Peyer's patch (tissue), 4 donors: Measurements from ENCODE around the gene CAMSAP3. TPM values are rescaled to one million over a fixed set of nuclear protein-coding genes. Genes with fewer than 3 reads are reported as not detected.

Experiments
- DNase-seq, 3 donors: peaks; one replicate each; pipeline ENCODE4 v3.0.0-alpha.2; 2017 to 2019
- H3K27ac ChIP-seq, 4 donors: fragments of 200-600 bp; sonication (generic); one replicate each; pipeline ENCODE4 v1.5.1; 2016 to 2019
- H3K27me3 ChIP-seq, 2 donors: fragments of 200-600 bp; sonication (generic); one replicate each; pipeline ENCODE4 v1.5.1; 2019
- H3K36me3 ChIP-seq, 3 donors: fragments of 200-600 bp; sonication (generic); one replicate each; pipeline ENCODE4 v1.5.1; 2016 to 2019
- H3K4me1 ChIP-seq, 4 donors: fragments of 200-600 bp; sonication (generic); one replicate each; pipeline ENCODE4 v1.5.1; 2016 to 2019
- H3K4me3 ChIP-seq, 4 donors: fragments of 200-600 bp; sonication (generic); 1 replicate in 3 of 4; 2 replicates in 1 of 4; pipeline ENCODE4 v1.5.1; 2016 to 2019; ENCODE audit warnings: mild to moderate bottlenecking in 1 of 4
- H3K9me3 ChIP-seq, 4 donors: fragments of 200-600 bp; sonication (generic); one replicate each; pipeline ENCODE4 v1.5.1; 2016 to 2019; ENCODE audit warnings: mild to moderate bottlenecking in 1 of 4
- CTCF ChIP-seq, 6 experiments: fragments of 450-650 bp in 4 of 6; fragments of 200-600 bp in 2 of 6; sonication (generic) in 1 of 6; IDR thresholded peaks; one replicate each; pipeline ENCODE4 v1.5.1; 2017 to 2019; ENCODE audit warnings: antibody characterized with exemption in 6 of 6, mild to moderate bottlenecking in 3 of 6, moderate library complexity in 1 of 6
- POLR2A ChIP-seq, 2 donors: fragments of 450-650 bp; IDR thresholded peaks; one replicate each; pipeline ENCODE4 v1.5.1; 2017; ENCODE audit warnings: antibody characterized with exemption in 2 of 2, mild to moderate bottlenecking in 2 of 2, moderate library complexity in 2 of 2
- total RNA-seq, 4 donors: library from RNA; depleted of rRNA; stranded (reverse); fragments of >200 nt; gene quantifications; one replicate each; pipeline ENCODE4 v1.1.0, GENCODE V29; 2016

Gene CAMSAP3
- total RNA-seq, 4 donors from 2014 or later, result 24.8 to 71.7 (median 60.3) TPM

- Histone ChIP-seq H3K4me1 (peaks cover 0 to 22% (median 3%) of the 10 kb centered on the region in 4 donors), H3K27ac (no peak overlapping the region), H3K4me3 (no peak overlapping the region), H3K27me3 (no peaks in the 10 kb centered on the region), H3K9me3 (no peaks in the 10 kb centered on the region), H3K36me3 (peaks cover 0 to 55% (median 0%) of the 10 kb centered on the region in 3 donors)
- no peak for DNase-seq
- TF ChIP-seq POLR2A (IDR thresholded peaks at IDR 0.05) (no peak), CTCF (IDR thresholded peaks at IDR 0.05) (no peak)
Observed at GRCh38 chr19:7614859-7615741, 19.4 kb downstream of the CAMSAP3 start.

- TF ChIP-seq CTCF (IDR thresholded peaks at IDR 0.05) (no peak), POLR2A (IDR thresholded peaks at IDR 0.05) (no peak)
- DNase-seq, result no peak
- no peak overlapping the region for H3K4me3 ChIP-seq
- no peaks in the 10 kb centered on the region for H3K9me3 ChIP-seq
- no peak overlapping the region for H3K27ac ChIP-seq
- no peaks in the 10 kb centered on the region for H3K27me3 ChIP-seq
- peaks cover 0 to 66% (median 0%) of the 10 kb centered on the region in 3 donors for H3K36me3 ChIP-seq
- peaks cover 0 to 24% (median 3%) of the 10 kb centered on the region in 4 donors for H3K4me1 ChIP-seq
Observed at GRCh38 chr19:7617172-7617571, 21.5 kb downstream of the CAMSAP3 start.

GRCh38 chr19:7617735-7618134 lies 22.1 kb downstream of the CAMSAP3 start:
- Histone ChIP-seq H3K27ac (peak overlapping the region in 2 of 4 donors; percentile 83 to 93), H3K4me3 (no peak overlapping the region)
- no peak for DNase-seq

GRCh38 chr19:7618348-7618747 lies 22.7 kb downstream of the CAMSAP3 start:
- no peaks in the 10 kb centered on the region for H3K9me3 ChIP-seq
- H3K4me1 ChIP-seq, result peaks cover 0 to 24% (median 3%) of the 10 kb centered on the region in 4 donors
- TF ChIP-seq CTCF (IDR thresholded peaks at IDR 0.05) (no peak), POLR2A (IDR thresholded peaks at IDR 0.05) (no peak)
- H3K36me3 ChIP-seq, result peaks cover 0 to 70% (median 0%) of the 10 kb centered on the region in 3 donors
- H3K4me3 ChIP-seq, result no peak overlapping the region
- no peak for DNase-seq
- H3K27ac ChIP-seq, result peak overlapping the region in 3 of 4 donors; percentile 62 to 93 (median 83)
- H3K27me3 ChIP-seq, result no peaks in the 10 kb centered on the region

More at GRCh38 chr19:7617735-7618134, 22.1 kb downstream of the CAMSAP3 start:
- Histone ChIP-seq H3K27me3 (no peaks in the 10 kb centered on the region), H3K36me3 (peaks cover 0 to 66% (median 0%) of the 10 kb centered on the region in 3 donors), H3K9me3 (no peaks in the 10 kb centered on the region), H3K4me1 (peaks cover 0 to 24% (median 3%) of the 10 kb centered on the region in 4 donors)
- TF ChIP-seq CTCF (IDR thresholded peaks at IDR 0.05) (no peak), POLR2A (IDR thresholded peaks at IDR 0.05) (no peak)

- Histone ChIP-seq H3K4me3 (no peak overlapping the region), H3K27ac (peak overlapping the region in 3 of 4 donors; percentile 62 to 93 (median 83)), H3K9me3 (no peaks in the 10 kb centered on the region), H3K27me3 (no peaks in the 10 kb centered on the region), H3K36me3 (peaks cover 0 to 75% (median 0%) of the 10 kb centered on the region in 3 donors), H3K4me1 (peaks cover 0 to 24% (median 3%) of the 10 kb centered on the region in 4 donors)
- TF ChIP-seq CTCF (IDR thresholded peaks at IDR 0.05), result no peak
- peak; percentile 15 to 46 for TF ChIP-seq POLR2A (IDR thresholded peaks at IDR 0.05)
- peak in 2 of 3 donors; percentile 81 to 86 for DNase-seq
Observed at GRCh38 chr19:7618771-7619510, 23.3 kb downstream of the CAMSAP3 start.
